GM18951 (cell line): Measurements from ENCODE around the gene HBB.

Experiments used
- POLR2A ChIP-seq: IDR thresholded peaks from 4 replicates; pipeline ENCODE4 v1.6.1; 2011; ENCODE audit warnings: mild to moderate bottlenecking; ENCODE audit not compliant: insufficient read length, insufficient read depth; ENCODE audit errors: extremely low read depth
- in situ Hi-C: fragments of 300-500 bp; cut with MboI; formaldehyde crosslinking; loops from one replicate; pipeline ENCODE4 v1.12.0; 2022; ENCODE audit warnings: low sequenced_read_pairs, mixed read lengths, inconsistent platforms; ENCODE audit not compliant: unreplicated experiment

HBB gene

GRCh38 chr11:5229356-5229755 lies 2.5 kb upstream of the HBB start:
- TF ChIP-seq POLR2A: no peak
- in situ Hi-C loops: no loop called here

GRCh38 chr11:5228124-5228523 lies 1.3 kb upstream of the HBB start:
- in situ Hi-C loops: no loop called here
- no peak for TF ChIP-seq POLR2A

- in situ Hi-C loops: no loop called here
These were observed 810 bp upstream of the HBB start for GRCh38 chr11:5227681-5228080.

GRCh38 chr11:5225480-5225871 lies 1.4 kb downstream of the HBB start:
- no peak for TF ChIP-seq POLR2A
- in situ Hi-C loops: no loop called here

More at GRCh38 chr11:5227681-5228080, 810 bp upstream of the HBB start:
- no peak for TF ChIP-seq POLR2A

GRCh38 chr11:5224538-5225479 lies 2.1 kb downstream of the HBB start:
- no peak for TF ChIP-seq POLR2A

GRCh38 chr11:5223686-5224085 lies 3.2 kb downstream of the HBB start:
- TF ChIP-seq POLR2A: no peak
- in situ Hi-C loops: no loop called here

More at GRCh38 chr11:5224538-5225479, 2.1 kb downstream of the HBB start:
- in situ Hi-C loops: no loop called here

- in situ Hi-C loops: no loop called here
- no peak for TF ChIP-seq POLR2A
These were observed 3.7 kb downstream of the HBB start for GRCh38 chr11:5223146-5223545.

- in situ Hi-C loops: no loop called here
- TF ChIP-seq POLR2A: no peak
These were observed 16.4 kb downstream of the HBB start for GRCh38 chr11:5210376-5210885.

- in situ Hi-C loops: loop anchor here (10.0 kb wide), 1 partner anchor 160 kb away; no protein-coding TSS in a partner anchor
- no peak for TF ChIP-seq POLR2A
These were observed 22.1 kb downstream of the HBB start for GRCh38 chr11:5204787-5205186.

GRCh38 chr11:5203366-5203765 lies 23.5 kb downstream of the HBB start:
- no peak for TF ChIP-seq POLR2A
- in situ Hi-C loops: loop anchor here (10.0 kb wide), 1 partner anchor 161 kb away; no protein-coding TSS in a partner anchor

- in situ Hi-C loops: loop anchor here (10.0 kb wide), 1 partner anchor 164 kb away; no protein-coding TSS in a partner anchor
- TF ChIP-seq POLR2A: no peak
These were observed 26.3 kb downstream of the HBB start, which contains the start of gene OR51V1 for GRCh38 chr11:5200582-5200981. Gene OR51V1 (minus strand): TSS chr11:5200682. CDS start chr11:5200682, 0 bp downstream.

- no peak for TF ChIP-seq POLR2A
- in situ Hi-C loops: no loop called here
These were observed 28.6 kb downstream of the HBB start for GRCh38 chr11:5198285-5198684.

GRCh38 chr11:5197536-5197935 lies 29.3 kb downstream of the HBB start:
- no peak for TF ChIP-seq POLR2A
- in situ Hi-C loops: no loop called here

- in situ Hi-C loops: no loop called here
- TF ChIP-seq POLR2A: no peak
These were observed 30.1 kb downstream of the HBB start for GRCh38 chr11:5196731-5197130.

GRCh38 chr11:5196067-5196466 lies 30.8 kb downstream of the HBB start:
- in situ Hi-C loops: no loop called here
- no peak for TF ChIP-seq POLR2A
